Measurements from ENCODE around the gene LHX5. TPM values are rescaled to one million over a fixed set of nuclear protein-coding genes. Genes with fewer than 3 reads are reported as not detected.

The LHX5 gene
- total RNA-seq, 1 donor from 2014 or later = 3.1 TPM

- DNase-seq = no peak
- H3K27ac Mint-ChIP-seq (ENCODE audit: unreplicated experiment) = no peak overlapping the region
- H3K27me3 Mint-ChIP-seq (ENCODE audit: unreplicated experiment) = peaks cover 41% of the 10 kb centered on the region
- H3K4me3 Mint-ChIP-seq (ENCODE audit: unreplicated experiment) = peak overlapping the region; percentile 78
- peaks cover 9% of the 10 kb centered on the region for H3K9me3 Mint-ChIP-seq (ENCODE audit: unreplicated experiment)
- H3K36me3 Mint-ChIP-seq (ENCODE audit: unreplicated experiment) = peaks cover 6% of the 10 kb centered on the region
- no peak for TF ChIP-seq CTCF (IDR thresholded peaks at IDR 0.05; ENCODE audit: partially characterized antibody, unreplicated experiment)
- peaks cover 19% of the 10 kb centered on the region for H3K4me1 Mint-ChIP-seq (ENCODE audit: low read depth, unreplicated experiment)
These were observed 5.7 kb downstream of the LHX5 start for GRCh38 chr12:113465808-113466453.

GRCh38 chr12:113464852-113465719, 6.6 kb downstream of the LHX5 start:
- TF ChIP-seq CTCF (IDR thresholded peaks at IDR 0.05; ENCODE audit: partially characterized antibody, unreplicated experiment) = no peak
- DNase-seq = peak; percentile 63
- Mint-ChIP-seq H3K4me3 (ENCODE audit: unreplicated experiment) (peak overlapping the region; percentile 55), H3K9me3 (ENCODE audit: unreplicated experiment) (peaks cover 9% of the 10 kb centered on the region), H3K27ac (ENCODE audit: unreplicated experiment) (no peak overlapping the region), H3K36me3 (ENCODE audit: unreplicated experiment) (peaks cover 6% of the 10 kb centered on the region), H3K4me1 (ENCODE audit: low read depth, unreplicated experiment) (peaks cover 16% of the 10 kb centered on the region), H3K27me3 (ENCODE audit: unreplicated experiment) (peaks cover 37% of the 10 kb centered on the region)

- Mint-ChIP-seq H3K4me1 (ENCODE audit: low read depth, unreplicated experiment) (peaks cover 16% of the 10 kb centered on the region), H3K36me3 (ENCODE audit: unreplicated experiment) (peaks cover 6% of the 10 kb centered on the region), H3K27ac (ENCODE audit: unreplicated experiment) (no peak overlapping the region), H3K4me3 (ENCODE audit: unreplicated experiment) (peak overlapping the region; percentile 55), H3K27me3 (ENCODE audit: unreplicated experiment) (peaks cover 34% of the 10 kb centered on the region), H3K9me3 (ENCODE audit: unreplicated experiment) (peaks cover 9% of the 10 kb centered on the region)
- DNase-seq = no peak
- no peak for TF ChIP-seq CTCF (IDR thresholded peaks at IDR 0.05; ENCODE audit: partially characterized antibody, unreplicated experiment)
These were observed 7.3 kb downstream of the LHX5 start for GRCh38 chr12:113464452-113464775.

- Mint-ChIP-seq H3K9me3 (ENCODE audit: unreplicated experiment) (peaks cover 9% of the 10 kb centered on the region), H3K4me3 (ENCODE audit: unreplicated experiment) (peak overlapping the region; percentile 88), H3K27ac (ENCODE audit: unreplicated experiment) (peak overlapping the region; percentile 4), H3K27me3 (ENCODE audit: unreplicated experiment) (peaks cover 34% of the 10 kb centered on the region), H3K36me3 (ENCODE audit: unreplicated experiment) (peaks cover 6% of the 10 kb centered on the region), H3K4me1 (ENCODE audit: low read depth, unreplicated experiment) (peaks cover 16% of the 10 kb centered on the region)
- DNase-seq = no peak
- TF ChIP-seq CTCF (IDR thresholded peaks at IDR 0.05; ENCODE audit: partially characterized antibody, unreplicated experiment) = no peak
These were observed 7.8 kb downstream of the LHX5 start for GRCh38 chr12:113463746-113464451.

Measured in glutamatergic neuron (in vitro differentiated cells).